ENCODE results near the gene TNFAIP2. TPM values are rescaled to one million over a fixed set of nuclear protein-coding genes. Genes with fewer than 3 reads are reported as not detected.
A peak's percentile ranks its signal among the peaks of the same experiment; 100 is the strongest.
"Not testable (repeated sequence)": the region's sequence is repeated elsewhere in the genome, so short reads cannot be mapped to it uniquely, and the experiment has no call there.

Gene TNFAIP2
- total and polyA plus RNA-seq, 2 donors (not counting 3 experiments of a cell fraction or from before 2014, with no cell fraction given), result 31.6 to 42.7 TPM

GRCh38 chr14:103119527-103119926, 3.7 kb upstream of the TNFAIP2 start:
- CTCF ChIA-PET, result interaction anchor here (2.2 kb wide), 1 partner anchor 14 kb away, joined by 15 read pairs; no protein-coding TSS in a partner anchor
- H3K36me3 ChIP-seq (ENCODE audit: control insufficient read depth in 2 of 2, extremely low read depth in 1 of 2, insufficient read depth in 2 of 2, low read length in 2 of 2); H2AFZ ChIP-seq (ENCODE audit: low read depth, low read length); H3K9me1 ChIP-seq (replicated peaks; ENCODE audit: control insufficient read depth, extremely low read depth, insufficient read depth, low read length); H3K9ac ChIP-seq (replicated peaks; ENCODE audit: extremely low read depth, insufficient read depth, low read length); intact Hi-C loops (cut with micrococcal nuclease); H3K9me3 ChIP-seq (replicated peaks; ENCODE audit: control insufficient read depth, insufficient read depth, low read length); DNase-seq (ENCODE audit: low read depth, low spot score); POLR2A ChIA-PET; H3K4me3 ChIP-seq (replicated peaks in 1 of 3; ENCODE audit: insufficient read depth in 1 of 3, low read depth in 1 of 3, low read length in 3 of 3); H3K27ac ChIP-seq (ENCODE audit: insufficient read depth, low read depth, low read length); H3K27me3 ChIP-seq (ENCODE audit: control insufficient read depth in 2 of 2, insufficient read depth in 2 of 2, low read length in 2 of 2); H4K20me1 ChIP-seq (replicated peaks; ENCODE audit: control insufficient read depth, extremely low read depth, insufficient read depth, low read length); BruUV-seq (replicated peaks); H3K79me2 ChIP-seq (ENCODE audit: control insufficient read depth, insufficient read depth, low read length); FAIRE-seq; dilution Hi-C loops (cut with MboI; ENCODE audit: extremely low pct_ligation_motif_present, low sequenced_read_pairs); H3K4me2 ChIP-seq (ENCODE audit: insufficient read depth, low read length): not testable (repeated sequence)
- peaks cover 29% of the 10 kb centered on the region for H3K4me1 ChIP-seq (ENCODE audit: control insufficient read depth, extremely low read depth, insufficient read depth, low read length)

GRCh38 chr14:103121121-103121845, 2.0 kb upstream of the TNFAIP2 start:
- H3K4me1 ChIP-seq (ENCODE audit: control insufficient read depth, extremely low read depth, insufficient read depth, low read length), result peaks cover 29% of the 10 kb centered on the region
- no peak for TF ChIP-seq MAX (IDR thresholded peaks at IDR 0.05; ENCODE audit: insufficient read depth, insufficient read length)
- no peak for TF ChIP-seq POLR2A (IDR thresholded peaks at IDR 0.05; ENCODE audit: low read depth, low read length)
- no peak for TF ChIP-seq CTCF (IDR thresholded peaks at IDR 0.05; ENCODE audit: extremely low read depth in 1 of 2, insufficient read depth in 1 of 2, low read depth in 1 of 2, low read length in 2 of 2)
- no peak for TF ChIP-seq EZH2 (IDR thresholded peaks at IDR 0.05; ENCODE audit: borderline replicate concordance, low read depth, low read length, severe bottlenecking)
- no TSS peak for BruUV-seq (replicated peaks)
- FAIRE-seq, result peak; percentile 72
- intact Hi-C loops (cut with micrococcal nuclease) (loop anchor here (10.0 kb wide), 1 partner anchor 264 kb away; the partner anchor contains the start of gene MARK3), dilution Hi-C loops (cut with MboI; ENCODE audit: extremely low pct_ligation_motif_present, low sequenced_read_pairs) (no loop called here)
- no peaks in the 10 kb centered on the region for H3K9me3 ChIP-seq (replicated peaks; ENCODE audit: control insufficient read depth, insufficient read depth, low read length)
- DNase-seq (ENCODE audit: low read depth, low spot score), result peak; percentile 45
- H3K27ac ChIP-seq (ENCODE audit: insufficient read depth, low read depth, low read length), result no peak overlapping the region
- no peaks in the 10 kb centered on the region for H4K20me1 ChIP-seq (replicated peaks; ENCODE audit: control insufficient read depth, extremely low read depth, insufficient read depth, low read length)
- CTCF ChIA-PET, result interaction anchor here (1.0 to 2.2 kb wide), 3 partner anchors 14 to 16 kb away, joined by 3 to 15 read pairs (median 4); no protein-coding TSS in a partner anchor
- no peak overlapping the region for H3K4me3 ChIP-seq (replicated peaks in 1 of 3; ENCODE audit: insufficient read depth in 1 of 3, low read depth in 1 of 3, low read length in 3 of 3)
- H3K36me3 ChIP-seq (ENCODE audit: control insufficient read depth in 2 of 2, extremely low read depth in 1 of 2, insufficient read depth in 2 of 2, low read length in 2 of 2), result no peaks in the 10 kb centered on the region
- peak overlapping the region; percentile 8 for H2AFZ ChIP-seq (ENCODE audit: low read depth, low read length)
- no peaks in the 10 kb centered on the region for H3K79me2 ChIP-seq (ENCODE audit: control insufficient read depth, insufficient read depth, low read length)
- H3K9me1 ChIP-seq (replicated peaks; ENCODE audit: control insufficient read depth, extremely low read depth, insufficient read depth, low read length), result no peaks in the 10 kb centered on the region
- no peaks in the 10 kb centered on the region for H3K27me3 ChIP-seq (ENCODE audit: control insufficient read depth in 2 of 2, insufficient read depth in 2 of 2, low read length in 2 of 2)
- H3K9ac ChIP-seq (replicated peaks; ENCODE audit: extremely low read depth, insufficient read depth, low read length), result no peak overlapping the region
- H3K4me2 ChIP-seq (ENCODE audit: insufficient read depth, low read length), result no peak overlapping the region
- POLR2A ChIA-PET, result no interaction called here
